GF-D8 (cell line): Measurements from ENCODE around the gene TCEAL9.
"Not testable (repeated sequence)": the region's sequence is repeated elsewhere in the genome, so short reads cannot be mapped to it uniquely, and the experiment has no call there.

Source experiments
- DNase-seq: peaks from one replicate; lab custom pipeline; 2025; lab: John Stamatoyannopoulos, UW

Gene TCEAL9

GRCh38 chrX:103356130-103356798 is at the start of gene TCEAL9:
Gene TCEAL9, plus strand, starts transcription at chrX:103356506. Its CDS starts 1,179 bp downstream, at chrX:103357685.
- DNase-seq: no peak

GRCh38 chrX:103309860-103310554 is 46.3 kb upstream of the TCEAL9 start:
- DNase-seq: no peak

- no peak for DNase-seq
These were observed 45.5 kb upstream of the TCEAL9 start, which contains the start of gene BEX2 for GRCh38 chrX:103310555-103311398. Gene BEX2, minus strand, starts transcription at chrX:103310990. Its CDS starts 1,014 bp downstream, at chrX:103309976.

GRCh38 chrX:103311399-103311780 is 44.9 kb upstream of the TCEAL9 start:
- DNase-seq: no peak

GRCh38 chrX:103329991-103330390 is 26.3 kb upstream of the TCEAL9 start, which contains the start of gene TCEAL7:
Gene TCEAL7, plus strand, starts transcription at chrX:103330239. Its CDS starts 1,165 bp downstream, at chrX:103331404.
- DNase-seq: no peak

GRCh38 chrX:103330681-103331288 is 25.5 kb upstream of the TCEAL9 start:
- DNase-seq: no peak

GRCh38 chrX:103338663-103339062 is 17.6 kb upstream of the TCEAL9 start:
- DNase-seq: no peak

- DNase-seq: no peak
These were observed 13.2 kb upstream of the TCEAL9 start for GRCh38 chrX:103343105-103343504.

GRCh38 chrX:103344606-103345005 is 11.7 kb upstream of the TCEAL9 start:
- no peak for DNase-seq

- no peak for DNase-seq
These were observed 8.5 kb upstream of the TCEAL9 start for GRCh38 chrX:103347682-103348397.

- DNase-seq: no peak
These were observed 552 bp downstream of the TCEAL9 start for GRCh38 chrX:103356858-103357257.

- no peak for DNase-seq
These were observed 1.6 kb downstream of the TCEAL9 start for GRCh38 chrX:103357871-103358270.

GRCh38 chrX:103359605-103360004 is 3.3 kb downstream of the TCEAL9 start:
- DNase-seq: not testable (repeated sequence)

- DNase-seq: no peak
These were observed 3.8 kb downstream of the TCEAL9 start for GRCh38 chrX:103360092-103360491.

- no peak for DNase-seq
These were observed 4.6 kb downstream of the TCEAL9 start for GRCh38 chrX:103360916-103361315.

- DNase-seq: no peak
These were observed 5.5 kb downstream of the TCEAL9 start for GRCh38 chrX:103361798-103362197.

- no peak for DNase-seq
These were observed 6.2 kb downstream of the TCEAL9 start for GRCh38 chrX:103362474-103362873.

- no peak for DNase-seq
These were observed 6.7 kb downstream of the TCEAL9 start for GRCh38 chrX:103363046-103363445.

- no peak for DNase-seq
These were observed 11.2 kb downstream of the TCEAL9 start for GRCh38 chrX:103367502-103367901.

GRCh38 chrX:103369479-103369878 is 13.2 kb downstream of the TCEAL9 start:
- DNase-seq: no peak

- DNase-seq: no peak
These were observed 16.6 kb downstream of the TCEAL9 start for GRCh38 chrX:103372886-103373285.
